GM18951 (cell line): Measurements from ENCODE around the gene AKAP6.

ENCODE experiments used
- POLR2A ChIP-seq: IDR thresholded peaks from 4 replicates; pipeline ENCODE4 v1.6.1; 2011; ENCODE audit warnings: mild to moderate bottlenecking; ENCODE audit not compliant: insufficient read length, insufficient read depth; ENCODE audit errors: extremely low read depth
- in situ Hi-C: fragments of 300-500 bp; cut with MboI; formaldehyde crosslinking; loops from one replicate; pipeline ENCODE4 v1.12.0; 2022; ENCODE audit warnings: low sequenced_read_pairs, mixed read lengths, inconsistent platforms; ENCODE audit not compliant: unreplicated experiment

The AKAP6 gene

DNA sequence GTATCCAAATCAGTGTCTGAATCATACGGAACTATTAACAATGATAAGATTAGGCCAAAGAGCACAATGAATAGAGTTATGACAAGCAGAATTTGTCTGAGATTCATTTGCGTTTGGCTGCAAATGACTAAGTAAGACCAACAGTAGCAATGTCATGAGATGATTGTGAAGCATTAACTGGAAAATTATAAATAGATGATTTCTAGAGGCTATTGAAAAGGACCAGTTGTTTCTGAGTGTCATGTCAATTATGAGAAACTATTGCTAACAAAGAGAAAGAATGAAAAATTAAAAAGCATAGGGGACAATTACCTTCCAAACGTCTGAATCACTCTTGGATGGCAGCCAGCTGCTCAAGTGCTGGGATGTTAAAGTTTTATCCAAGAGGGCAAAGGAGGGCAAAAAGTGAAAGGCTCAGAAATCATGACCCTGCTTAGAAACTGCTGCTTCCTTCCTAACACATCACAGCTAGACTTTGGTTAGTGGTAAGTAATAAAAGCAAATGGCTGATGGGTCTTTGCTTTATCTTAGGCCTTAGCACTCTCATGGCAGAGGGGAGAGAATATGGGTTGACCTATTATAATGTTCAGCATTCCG, 89.0 kb downstream of the AKAP6 start:
- TF ChIP-seq POLR2A: no peak
- in situ Hi-C loops: no loop called here

DNA sequence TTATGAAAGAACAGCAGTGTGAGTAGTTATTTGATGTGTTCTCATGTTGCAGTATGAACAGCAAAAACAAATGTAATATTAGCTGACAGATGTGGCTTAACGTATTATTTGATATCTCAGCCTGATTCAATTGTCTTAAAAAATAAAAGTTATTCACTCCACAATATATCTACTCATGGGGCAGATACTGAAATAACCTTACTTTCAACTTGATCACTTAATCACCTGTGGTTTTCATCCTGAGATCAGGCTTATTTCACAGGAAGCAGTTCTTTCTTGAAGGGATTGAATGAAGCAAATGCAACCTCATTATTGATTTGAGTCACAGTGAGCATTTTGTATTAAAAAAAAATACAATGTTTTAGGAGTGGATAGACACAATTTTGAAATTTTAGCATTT, 90.3 kb downstream of the AKAP6 start:
- in situ Hi-C loops: no loop called here
- no peak for TF ChIP-seq POLR2A

GRCh38 chr14:32421781-32422180, 92.7 kb downstream of the AKAP6 start:
- no peak for TF ChIP-seq POLR2A
- in situ Hi-C loops: no loop called here

GRCh38 chr14:32422440-32422839, 93.3 kb downstream of the AKAP6 start:
- no peak for TF ChIP-seq POLR2A
- in situ Hi-C loops: no loop called here

- in situ Hi-C loops: no loop called here
- no peak for TF ChIP-seq POLR2A
These were observed 96.9 kb downstream of the AKAP6 start for GRCh38 chr14:32426028-32426427.

DNA sequence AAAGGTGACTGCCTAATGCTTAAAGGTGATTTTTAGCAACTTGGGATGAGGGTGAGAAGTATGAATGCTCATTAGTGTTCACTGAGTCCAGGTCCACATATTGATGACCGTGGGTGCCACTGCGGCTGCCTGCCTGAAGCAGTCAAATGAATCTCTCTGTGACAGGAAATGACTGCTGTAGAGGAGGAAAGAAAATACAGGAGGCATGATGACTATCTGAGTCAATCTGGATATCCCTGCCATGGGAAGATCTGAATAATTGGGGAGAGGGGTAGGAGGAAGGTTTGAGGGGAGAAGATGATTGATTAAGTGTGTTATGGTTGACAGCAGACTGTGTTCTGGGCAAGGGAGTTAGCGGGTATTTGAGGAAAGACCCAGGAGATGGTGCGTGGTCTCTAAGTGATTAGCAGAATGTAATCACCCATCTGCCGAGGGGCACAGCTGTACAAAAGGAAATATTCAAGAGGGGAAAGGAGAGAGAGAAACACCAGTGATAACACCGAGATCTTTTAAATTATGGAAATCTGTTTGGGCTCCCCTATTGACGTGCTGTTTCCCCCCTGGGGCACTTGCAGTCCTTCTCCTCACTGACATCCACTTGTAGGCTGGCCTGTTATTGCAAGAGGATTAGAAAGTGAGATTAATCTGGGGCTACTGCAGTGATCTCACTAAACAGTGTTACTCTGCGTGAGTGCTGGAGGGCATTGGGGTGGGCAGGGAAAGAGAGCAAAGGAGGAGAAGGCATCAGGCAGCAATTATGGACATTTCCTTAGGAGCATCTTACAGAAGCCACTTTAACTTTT, 97.7 kb downstream of the AKAP6 start:
- no peak for TF ChIP-seq POLR2A
- in situ Hi-C loops: no loop called here

- in situ Hi-C loops: no loop called here
- no peak for TF ChIP-seq POLR2A
These were observed 98.8 kb downstream of the AKAP6 start for GRCh38 chr14:32427726-32428528.

GRCh38 chr14:32428875-32429274, 99.8 kb downstream of the AKAP6 start:
- in situ Hi-C loops: no loop called here
- TF ChIP-seq POLR2A: no peak

DNA sequence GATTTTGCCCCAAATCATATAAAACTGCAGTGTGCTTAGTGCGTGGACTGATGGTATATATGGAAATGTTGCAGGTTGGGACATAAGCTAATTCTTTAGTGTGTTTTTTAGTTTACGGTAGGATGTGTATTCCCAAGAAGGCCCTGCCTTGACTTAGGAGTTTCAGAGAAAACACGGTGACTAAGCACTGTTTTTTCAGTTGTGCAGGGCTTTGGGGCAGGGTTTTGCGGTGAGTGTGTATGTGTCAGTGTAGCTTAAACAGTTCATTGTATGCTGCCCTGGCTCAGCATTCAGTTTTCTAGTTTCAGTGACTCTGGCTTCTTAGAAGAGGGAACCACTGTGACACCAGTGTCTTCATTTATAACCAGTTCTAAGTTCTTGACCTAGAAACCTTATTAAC, 101.2 kb downstream of the AKAP6 start:
- in situ Hi-C loops: no loop called here

GRCh38 chr14:32432813-32433538, 103.9 kb downstream of the AKAP6 start:
- in situ Hi-C loops: no loop called here
- no peak for TF ChIP-seq POLR2A

More for the DNA sequence above, 101.2 kb downstream of the AKAP6 start:
- TF ChIP-seq POLR2A: no peak

- no peak for TF ChIP-seq POLR2A
- in situ Hi-C loops: no loop called here
These were observed 105.1 kb downstream of the AKAP6 start for GRCh38 chr14:32434180-32434579.

DNA sequence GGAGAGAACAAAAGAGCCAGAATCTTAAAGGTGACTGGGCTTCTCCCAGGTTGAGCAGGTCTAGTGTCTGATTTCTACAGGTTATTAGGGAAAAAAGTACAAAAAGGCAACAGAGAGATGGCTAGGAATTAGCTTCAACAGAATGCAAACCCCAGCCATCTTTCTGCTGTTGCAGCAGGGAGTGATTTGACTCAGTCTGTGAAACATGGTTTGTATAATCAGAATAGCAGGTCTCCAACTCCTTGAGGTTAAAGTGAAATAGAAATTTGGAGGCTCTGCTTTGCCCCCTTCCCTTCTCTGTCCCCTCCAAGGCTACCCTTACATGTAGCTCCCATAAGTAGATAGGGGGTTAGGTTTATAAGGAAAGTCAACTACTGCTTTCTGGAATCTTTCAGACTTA, 105.8 kb downstream of the AKAP6 start:
- in situ Hi-C loops: no loop called here
- TF ChIP-seq POLR2A: no peak

- in situ Hi-C loops: no loop called here
- TF ChIP-seq POLR2A: no peak
These were observed 106.3 kb downstream of the AKAP6 start for GRCh38 chr14:32435411-32435810.
